NB4 (cell line): Measurements from ENCODE around the gene NOP53.

Experiments used
- MYC ChIP-seq: IDR thresholded peaks from 2 replicates; pipeline ENCODE4 v1.6.1; 2011; ENCODE audit warnings: low read depth, low read length
- POLR2A ChIP-seq: IDR thresholded peaks from 2 replicates; pipeline ENCODE4 v1.6.1; 2011; ENCODE audit warnings: mild to moderate bottlenecking; ENCODE audit not compliant: insufficient read length; ENCODE audit errors: extremely low read depth
- TF ChIP-seq, protein P1 (sequence below): IDR thresholded peaks from one replicate; pipeline ENCODE4 v1.5.1; 2012; ENCODE audit warnings: low read depth, low read length
- TF ChIP-seq, protein P2 (sequence below): IDR thresholded peaks from 2 replicates; pipeline ENCODE4 v1.6.1; 2011; ENCODE audit warnings: low read depth, low read length

DNA sequence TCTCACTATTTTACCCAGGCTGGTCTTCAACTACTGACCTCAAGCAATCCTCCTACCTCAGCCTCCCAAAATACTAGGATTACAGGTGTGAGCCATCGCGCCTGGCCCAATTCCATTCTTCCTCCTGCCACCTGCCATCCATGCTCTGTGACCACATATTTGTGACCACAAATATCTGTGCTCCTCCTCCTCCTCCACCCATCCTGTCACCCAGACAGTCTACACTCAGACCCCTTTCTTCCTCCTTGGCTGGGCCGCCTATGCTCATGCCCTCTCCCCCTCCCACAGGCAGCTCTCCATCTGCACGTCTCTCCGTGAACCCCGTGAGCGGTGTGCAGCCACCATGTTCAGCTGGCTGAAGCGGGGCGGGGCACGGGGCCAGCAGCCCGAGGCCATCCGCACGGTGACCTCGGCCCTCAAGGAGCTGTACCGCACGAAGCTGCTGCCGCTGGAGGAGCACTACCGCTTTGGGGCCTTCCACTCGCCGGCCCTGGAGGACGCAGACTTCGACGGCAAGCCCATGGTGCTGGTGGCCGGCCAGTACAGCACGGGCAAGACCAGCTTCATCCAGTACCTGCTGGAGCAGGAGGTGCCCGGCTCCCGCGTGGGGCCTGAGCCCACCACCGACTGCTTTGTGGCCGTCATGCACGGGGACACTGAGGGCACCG, 28.9 kb upstream of the NOP53 start:
- TF ChIP-seq POLR2A (no peak), MYC (no peak)
- TF ChIP-seq, protein P1, sequence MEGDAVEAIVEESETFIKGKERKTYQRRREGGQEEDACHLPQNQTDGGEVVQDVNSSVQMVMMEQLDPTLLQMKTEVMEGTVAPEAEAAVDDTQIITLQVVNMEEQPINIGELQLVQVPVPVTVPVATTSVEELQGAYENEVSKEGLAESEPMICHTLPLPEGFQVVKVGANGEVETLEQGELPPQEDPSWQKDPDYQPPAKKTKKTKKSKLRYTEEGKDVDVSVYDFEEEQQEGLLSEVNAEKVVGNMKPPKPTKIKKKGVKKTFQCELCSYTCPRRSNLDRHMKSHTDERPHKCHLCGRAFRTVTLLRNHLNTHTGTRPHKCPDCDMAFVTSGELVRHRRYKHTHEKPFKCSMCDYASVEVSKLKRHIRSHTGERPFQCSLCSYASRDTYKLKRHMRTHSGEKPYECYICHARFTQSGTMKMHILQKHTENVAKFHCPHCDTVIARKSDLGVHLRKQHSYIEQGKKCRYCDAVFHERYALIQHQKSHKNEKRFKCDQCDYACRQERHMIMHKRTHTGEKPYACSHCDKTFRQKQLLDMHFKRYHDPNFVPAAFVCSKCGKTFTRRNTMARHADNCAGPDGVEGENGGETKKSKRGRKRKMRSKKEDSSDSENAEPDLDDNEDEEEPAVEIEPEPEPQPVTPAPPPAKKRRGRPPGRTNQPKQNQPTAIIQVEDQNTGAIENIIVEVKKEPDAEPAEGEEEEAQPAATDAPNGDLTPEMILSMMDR, result no peak
- TF ChIP-seq, protein P2, sequence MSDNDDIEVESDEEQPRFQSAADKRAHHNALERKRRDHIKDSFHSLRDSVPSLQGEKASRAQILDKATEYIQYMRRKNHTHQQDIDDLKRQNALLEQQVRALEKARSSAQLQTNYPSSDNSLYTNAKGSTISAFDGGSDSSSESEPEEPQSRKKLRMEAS, result no peak
